ENCODE measurements around the gene IL1RAPL1.

DNA sequence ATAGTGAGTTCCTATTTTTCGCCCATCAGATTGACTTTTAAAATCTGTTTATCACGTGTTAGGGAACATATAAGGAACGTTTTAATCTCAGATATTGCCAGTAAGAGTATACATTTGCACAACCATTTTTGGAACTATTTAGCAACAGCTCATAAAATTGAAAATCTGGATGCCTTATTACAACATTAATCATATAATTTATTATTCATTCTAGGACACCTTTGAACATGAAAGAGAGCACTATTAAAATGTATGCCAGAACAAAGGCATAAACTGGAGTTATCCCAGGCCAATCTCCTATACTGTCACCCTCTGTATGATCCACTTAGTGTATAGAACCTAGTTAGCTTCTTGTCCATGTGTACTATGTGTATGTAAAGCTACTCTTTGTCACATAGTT is 1049.1 kb downstream of the IL1RAPL1 start:
- TF ChIP-seq POLR2A (IDR thresholded peaks at IDR 0.05; ENCODE audit: low read length), result no peak
- TF ChIP-seq, protein P1, sequence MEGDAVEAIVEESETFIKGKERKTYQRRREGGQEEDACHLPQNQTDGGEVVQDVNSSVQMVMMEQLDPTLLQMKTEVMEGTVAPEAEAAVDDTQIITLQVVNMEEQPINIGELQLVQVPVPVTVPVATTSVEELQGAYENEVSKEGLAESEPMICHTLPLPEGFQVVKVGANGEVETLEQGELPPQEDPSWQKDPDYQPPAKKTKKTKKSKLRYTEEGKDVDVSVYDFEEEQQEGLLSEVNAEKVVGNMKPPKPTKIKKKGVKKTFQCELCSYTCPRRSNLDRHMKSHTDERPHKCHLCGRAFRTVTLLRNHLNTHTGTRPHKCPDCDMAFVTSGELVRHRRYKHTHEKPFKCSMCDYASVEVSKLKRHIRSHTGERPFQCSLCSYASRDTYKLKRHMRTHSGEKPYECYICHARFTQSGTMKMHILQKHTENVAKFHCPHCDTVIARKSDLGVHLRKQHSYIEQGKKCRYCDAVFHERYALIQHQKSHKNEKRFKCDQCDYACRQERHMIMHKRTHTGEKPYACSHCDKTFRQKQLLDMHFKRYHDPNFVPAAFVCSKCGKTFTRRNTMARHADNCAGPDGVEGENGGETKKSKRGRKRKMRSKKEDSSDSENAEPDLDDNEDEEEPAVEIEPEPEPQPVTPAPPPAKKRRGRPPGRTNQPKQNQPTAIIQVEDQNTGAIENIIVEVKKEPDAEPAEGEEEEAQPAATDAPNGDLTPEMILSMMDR (IDR thresholded peaks at IDR 0.05), result no peak
- no peak for TF ChIP-seq ZNF302 (CRISPR knock-in tag; IDR thresholded peaks at IDR 0.05)
- TF ChIP-seq FOSL2 (IDR thresholded peaks at IDR 0.05), result no peak
- no peak for TF ChIP-seq FOSL2 (CRISPR knock-in tag; IDR thresholded peaks at IDR 0.05)
- no peak for TF ChIP-seq CBX8 (IDR thresholded peaks at IDR 0.05)
- TF ChIP-seq, protein P2, sequence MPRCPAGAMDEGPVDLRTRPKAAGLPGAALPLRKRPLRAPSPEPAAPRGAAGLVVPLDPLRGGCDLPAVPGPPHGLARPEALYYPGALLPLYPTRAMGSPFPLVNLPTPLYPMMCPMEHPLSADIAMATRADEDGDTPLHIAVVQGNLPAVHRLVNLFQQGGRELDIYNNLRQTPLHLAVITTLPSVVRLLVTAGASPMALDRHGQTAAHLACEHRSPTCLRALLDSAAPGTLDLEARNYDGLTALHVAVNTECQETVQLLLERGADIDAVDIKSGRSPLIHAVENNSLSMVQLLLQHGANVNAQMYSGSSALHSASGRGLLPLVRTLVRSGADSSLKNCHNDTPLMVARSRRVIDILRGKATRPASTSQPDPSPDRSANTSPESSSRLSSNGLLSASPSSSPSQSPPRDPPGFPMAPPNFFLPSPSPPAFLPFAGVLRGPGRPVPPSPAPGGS (IDR thresholded peaks at IDR 0.05), result no peak
- no peak for TF ChIP-seq EHF (CRISPR knock-in tag; IDR thresholded peaks at IDR 0.05)
- TF ChIP-seq SREBF2 (IDR thresholded peaks at IDR 0.05), result no peak
- TF ChIP-seq, protein P3, sequence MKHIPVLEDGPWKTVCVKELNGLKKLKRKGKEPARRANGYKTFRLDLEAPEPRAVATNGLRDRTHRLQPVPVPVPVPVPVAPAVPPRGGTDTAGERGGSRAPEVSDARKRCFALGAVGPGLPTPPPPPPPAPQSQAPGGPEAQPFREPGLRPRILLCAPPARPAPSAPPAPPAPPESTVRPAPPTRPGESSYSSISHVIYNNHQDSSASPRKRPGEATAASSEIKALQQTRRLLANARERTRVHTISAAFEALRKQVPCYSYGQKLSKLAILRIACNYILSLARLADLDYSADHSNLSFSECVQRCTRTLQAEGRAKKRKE (CRISPR knock-in tag; IDR thresholded peaks at IDR 0.05; ENCODE audit: low read depth), result no peak
- TF ChIP-seq, protein P4, sequence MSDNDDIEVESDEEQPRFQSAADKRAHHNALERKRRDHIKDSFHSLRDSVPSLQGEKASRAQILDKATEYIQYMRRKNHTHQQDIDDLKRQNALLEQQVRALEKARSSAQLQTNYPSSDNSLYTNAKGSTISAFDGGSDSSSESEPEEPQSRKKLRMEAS (IDR thresholded peaks at IDR 0.05), result no peak
- TF ChIP-seq RAD21 (conservative IDR thresholded peaks at IDR 0.05 in 1 of 2, IDR thresholded peaks at IDR 0.05 in 1 of 2), result no peak
